Measurements from ENCODE around the gene ASIP. TPM values are rescaled to one million over a fixed set of nuclear protein-coding genes. Genes with fewer than 3 reads are reported as not detected.

The ASIP gene
- total RNA-seq, 1 donor from 2014 or later = not detected

- H3K27me3 ChIP-seq = no peaks in the 10 kb centered on the region
- DNase-seq (ENCODE audit: extremely low spot score in 2 of 2) = no peak
- no peaks in the 10 kb centered on the region for H3K36me3 ChIP-seq
- peaks cover 22% of the 10 kb centered on the region for H3K4me1 ChIP-seq
- H3K9me3 ChIP-seq = no peaks in the 10 kb centered on the region
- TF ChIP-seq POLR2AphosphoS5 (IDR thresholded peaks at IDR 0.05; ENCODE audit: insufficient read depth in 1 of 2, low read depth in 1 of 2) (no peak), POLR2A (IDR thresholded peaks at IDR 0.05) (no peak)
- TF ChIP-seq, protein P1, sequence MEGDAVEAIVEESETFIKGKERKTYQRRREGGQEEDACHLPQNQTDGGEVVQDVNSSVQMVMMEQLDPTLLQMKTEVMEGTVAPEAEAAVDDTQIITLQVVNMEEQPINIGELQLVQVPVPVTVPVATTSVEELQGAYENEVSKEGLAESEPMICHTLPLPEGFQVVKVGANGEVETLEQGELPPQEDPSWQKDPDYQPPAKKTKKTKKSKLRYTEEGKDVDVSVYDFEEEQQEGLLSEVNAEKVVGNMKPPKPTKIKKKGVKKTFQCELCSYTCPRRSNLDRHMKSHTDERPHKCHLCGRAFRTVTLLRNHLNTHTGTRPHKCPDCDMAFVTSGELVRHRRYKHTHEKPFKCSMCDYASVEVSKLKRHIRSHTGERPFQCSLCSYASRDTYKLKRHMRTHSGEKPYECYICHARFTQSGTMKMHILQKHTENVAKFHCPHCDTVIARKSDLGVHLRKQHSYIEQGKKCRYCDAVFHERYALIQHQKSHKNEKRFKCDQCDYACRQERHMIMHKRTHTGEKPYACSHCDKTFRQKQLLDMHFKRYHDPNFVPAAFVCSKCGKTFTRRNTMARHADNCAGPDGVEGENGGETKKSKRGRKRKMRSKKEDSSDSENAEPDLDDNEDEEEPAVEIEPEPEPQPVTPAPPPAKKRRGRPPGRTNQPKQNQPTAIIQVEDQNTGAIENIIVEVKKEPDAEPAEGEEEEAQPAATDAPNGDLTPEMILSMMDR (IDR thresholded peaks at IDR 0.05) = no peak
- peak overlapping the region; percentile 91 for H3K27ac ChIP-seq
- intact Hi-C loops (cut with DNase I) = no loop called here
- H3K4me3 ChIP-seq = peak overlapping the region; percentile 80 to 100
These were observed 61.1 kb downstream of the ASIP start for GRCh38 chr20:34302312-34302722.

GRCh38 chr20:34302723-34303533, 61.7 kb downstream of the ASIP start, which contains the start of gene AHCY:
Gene AHCY, minus strand, starts transcription at chr20:34303355. Its CDS starts 85 bp downstream, at chr20:34303270.
- DNase-seq (ENCODE audit: extremely low spot score in 2 of 2) = peak; percentile 98
- Histone ChIP-seq H3K4me1 (peaks cover 22% of the 10 kb centered on the region), H3K27me3 (no peaks in the 10 kb centered on the region), H3K4me3 (peak within 1 kb of the TSS; percentile 80 to 100), H3K9me3 (no peaks in the 10 kb centered on the region), H3K36me3 (no peaks in the 10 kb centered on the region), H3K27ac (peak within 1 kb of the TSS; percentile 91)
- peak; percentile 88 to 97 for TF ChIP-seq POLR2AphosphoS5 (IDR thresholded peaks at IDR 0.05; ENCODE audit: insufficient read depth in 1 of 2, low read depth in 1 of 2)
- TF ChIP-seq POLR2A (IDR thresholded peaks at IDR 0.05) = peak in 1 of 2 donors; percentile 41
- TF ChIP-seq, protein P1 (IDR thresholded peaks at IDR 0.05) = peak in 1 of 3 experiments; percentile 2
- intact Hi-C loops (cut with DNase I) = no loop called here

GRCh38 chr20:34305333-34306230, 64.4 kb downstream of the ASIP start:
- H3K27ac ChIP-seq = no peak overlapping the region
- H3K36me3 ChIP-seq = no peaks in the 10 kb centered on the region
- no peaks in the 10 kb centered on the region for H3K9me3 ChIP-seq
- no peak for TF ChIP-seq POLR2AphosphoS5 (IDR thresholded peaks at IDR 0.05; ENCODE audit: insufficient read depth in 1 of 2, low read depth in 1 of 2)
- TF ChIP-seq POLR2A (IDR thresholded peaks at IDR 0.05) = no peak
- TF ChIP-seq, protein P1 (IDR thresholded peaks at IDR 0.05) = no peak
- H3K4me3 ChIP-seq = no peak overlapping the region
- peaks cover 22% of the 10 kb centered on the region for H3K4me1 ChIP-seq
- no peak for DNase-seq (ENCODE audit: extremely low spot score in 2 of 2)
- intact Hi-C loops (cut with DNase I) = no loop called here
- no peaks in the 10 kb centered on the region for H3K27me3 ChIP-seq

- Histone ChIP-seq H3K4me3 (no peak overlapping the region), H3K27me3 (no peaks in the 10 kb centered on the region), H3K9me3 (no peaks in the 10 kb centered on the region), H3K27ac (no peak overlapping the region), H3K4me1 (peaks cover 17% of the 10 kb centered on the region), H3K36me3 (no peaks in the 10 kb centered on the region)
- intact Hi-C loops (cut with DNase I) = loop anchor here (10.0 kb wide), 2 partner anchors 215 to 465 kb away; no protein-coding TSS in a partner anchor
- no peak for DNase-seq (ENCODE audit: extremely low spot score in 2 of 2)
- TF ChIP-seq POLR2AphosphoS5 (IDR thresholded peaks at IDR 0.05; ENCODE audit: insufficient read depth in 1 of 2, low read depth in 1 of 2) = no peak
- TF ChIP-seq, protein P1 (IDR thresholded peaks at IDR 0.05) = no peak
- TF ChIP-seq POLR2A (IDR thresholded peaks at IDR 0.05) = no peak
These were observed 68.5 kb downstream of the ASIP start for GRCh38 chr20:34309691-34310090.
